GM18502 (cell line): ENCODE data around the gene PDZRN4.
A peak's percentile ranks its signal among the peaks of the same experiment; 100 is the strongest.
"Not testable (repeated sequence)": the region's sequence is repeated elsewhere in the genome, so short reads cannot be mapped to it uniquely, and the experiment has no call there.

Experiments used
- ATAC-seq: cut with Tn5 transposase; IDR thresholded peaks from one replicate; pipeline ENCODE4 v1.9.1; 2021; ENCODE audit warnings: mild to moderate bottlenecking; ENCODE audit not compliant: unreplicated experiment, poor library complexity

Gene PDZRN4

DNA sequence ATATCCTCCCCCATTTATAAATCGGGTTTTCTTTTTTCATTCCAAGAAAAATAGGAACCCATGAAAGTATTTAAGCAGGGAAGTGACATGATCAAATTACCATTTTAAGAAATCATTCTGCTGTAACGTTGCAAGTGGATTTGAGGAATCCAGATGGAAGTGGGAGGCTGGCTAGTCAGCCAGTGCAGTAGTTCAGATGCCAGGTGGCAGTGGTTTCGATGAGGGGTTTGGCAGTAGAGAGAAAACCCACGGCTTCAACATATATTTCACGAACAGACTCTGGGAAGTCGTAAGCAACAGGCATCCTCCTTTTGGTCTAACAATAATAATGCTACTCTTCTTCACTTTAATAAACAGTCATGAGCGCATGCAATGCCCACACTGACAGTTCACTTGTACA, 25.0 kb downstream of the PDZRN4 start:
- no peak for ATAC-seq

DNA sequence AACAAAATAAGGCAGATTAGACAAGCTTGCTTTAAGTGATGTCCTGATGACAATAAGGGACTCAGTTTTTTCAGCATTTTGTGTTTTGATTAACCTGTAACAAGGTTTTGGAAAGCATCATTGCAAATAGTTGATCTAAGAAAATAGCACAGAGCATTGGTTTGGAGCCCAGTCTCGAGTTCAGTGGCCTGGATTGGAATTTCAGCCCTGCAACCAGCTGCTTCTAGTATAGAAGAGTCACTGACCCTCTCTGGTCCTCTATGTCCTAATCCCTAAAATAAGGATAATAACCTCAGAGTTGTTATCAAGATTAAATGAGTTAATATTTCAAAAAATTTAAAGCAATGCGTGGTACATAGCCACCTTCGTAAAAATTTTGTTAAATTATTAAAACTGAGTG, 25.5 kb downstream of the PDZRN4 start:
- no peak for ATAC-seq

DNA sequence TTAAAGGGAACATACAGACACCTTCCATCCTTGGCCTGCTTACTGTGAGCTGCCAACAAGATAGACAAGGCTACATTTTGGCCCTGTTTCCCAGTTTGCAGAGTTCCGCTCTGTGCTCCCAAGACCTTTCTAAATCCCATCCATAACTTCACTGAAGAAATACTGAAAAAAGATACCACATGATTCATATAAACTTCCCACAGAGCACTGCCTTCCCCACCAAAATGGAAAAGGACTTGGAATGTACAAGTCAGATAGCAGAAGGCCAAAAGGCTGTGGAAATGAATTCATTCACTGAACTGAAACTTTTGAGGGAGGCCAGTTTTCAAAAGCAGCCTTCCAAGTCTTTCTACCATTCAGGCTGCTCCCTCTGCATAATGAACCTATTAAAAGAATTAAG, 29.6 kb downstream of the PDZRN4 start:
- no peak for ATAC-seq

DNA sequence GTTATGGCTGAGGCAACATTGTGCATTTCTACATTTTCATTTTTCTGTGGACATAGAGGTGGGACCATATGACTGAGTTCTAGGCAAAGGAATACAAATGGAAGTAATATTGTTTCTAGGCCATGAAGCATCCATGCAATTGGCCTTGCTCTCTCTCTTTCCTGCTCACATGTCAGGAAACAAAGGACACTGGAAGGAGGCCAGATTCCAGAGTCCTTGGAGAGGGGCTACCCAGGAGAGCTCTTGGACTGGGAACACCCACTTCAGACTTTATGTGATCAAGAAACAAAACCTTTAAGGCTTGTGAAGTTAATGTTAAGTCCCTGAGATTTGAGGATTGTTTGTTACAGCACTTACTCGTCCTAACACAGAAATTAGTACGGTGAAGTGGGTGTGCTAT, 32.8 kb downstream of the PDZRN4 start:
- ATAC-seq, result no peak

DNA sequence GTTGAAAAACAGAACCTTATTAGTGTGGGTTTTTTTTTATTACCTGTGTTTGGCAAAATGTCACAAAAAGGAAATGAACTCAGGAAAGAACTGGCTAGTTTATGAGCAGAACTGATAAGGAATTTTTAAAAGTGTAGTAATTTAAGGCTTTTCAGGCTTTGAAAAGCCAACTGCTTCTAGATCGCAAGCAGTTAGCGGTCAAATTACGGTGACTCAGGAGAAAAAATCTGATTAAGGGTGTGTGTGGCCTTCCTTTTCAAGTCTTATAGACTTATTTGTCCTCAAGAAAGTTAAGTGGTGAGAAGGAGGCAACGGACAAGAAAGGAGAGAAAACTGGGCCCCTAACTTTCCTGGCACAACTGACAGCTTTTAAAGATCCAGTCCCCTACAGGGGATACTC, 33.4 kb downstream of the PDZRN4 start:
- ATAC-seq, result no peak

DNA sequence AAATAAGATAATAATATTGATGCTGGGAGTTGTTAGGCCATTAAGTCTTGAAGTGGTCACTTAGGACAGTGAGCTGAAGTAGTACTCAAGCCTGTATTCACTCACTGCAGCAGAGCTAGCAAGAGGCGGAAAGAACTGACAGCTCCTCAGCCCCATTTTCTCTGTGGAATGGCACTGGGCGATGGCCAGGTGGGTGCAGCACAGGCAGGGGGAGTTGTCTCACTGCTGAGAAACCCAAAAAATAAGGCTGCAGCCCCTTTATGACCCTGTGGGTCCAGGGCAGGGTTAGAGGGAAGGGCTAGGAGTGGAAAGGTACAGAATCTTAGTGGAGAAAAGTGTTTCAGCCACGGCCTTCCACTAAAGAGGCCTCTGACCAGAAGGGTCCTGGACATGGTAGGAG, 35.5 kb downstream of the PDZRN4 start:
- no peak for ATAC-seq

DNA sequence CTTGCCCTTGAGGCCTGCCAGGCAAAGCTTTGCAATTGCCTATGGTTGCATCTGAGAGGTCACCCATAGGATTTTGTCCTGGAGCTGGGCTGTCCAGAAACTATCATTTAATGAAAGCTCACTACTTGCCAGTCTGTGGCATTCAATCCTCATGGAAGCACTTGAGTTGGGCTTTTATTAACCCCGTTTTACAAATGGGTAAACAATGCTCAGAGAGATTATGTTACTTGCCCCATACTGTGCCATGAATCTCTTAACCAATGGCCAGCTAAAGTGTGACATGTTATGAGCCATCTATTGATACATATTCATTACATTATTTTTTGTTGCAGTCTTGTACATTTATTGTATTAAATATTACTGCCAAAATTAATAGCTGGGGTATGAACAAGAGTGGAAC, 35.9 kb downstream of the PDZRN4 start:
- no peak for ATAC-seq

DNA sequence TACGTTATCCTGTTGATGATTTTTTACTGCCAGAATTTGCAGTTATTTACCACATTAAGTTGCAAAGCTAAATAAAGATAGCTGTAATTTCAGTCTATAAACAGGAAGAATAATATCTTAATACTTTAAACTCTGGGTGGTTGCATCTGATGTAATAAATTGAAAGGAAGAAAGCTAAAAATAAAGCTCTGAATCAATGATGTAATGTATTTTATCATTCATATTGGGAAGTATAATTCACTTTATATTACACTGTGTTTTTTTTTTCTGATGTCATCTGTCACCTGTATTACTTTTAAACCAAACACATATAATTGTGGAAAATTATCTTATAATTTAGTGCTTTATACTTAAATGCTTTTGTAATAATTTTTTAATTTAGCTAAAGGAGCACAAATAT, 37.1 kb downstream of the PDZRN4 start:
- ATAC-seq, result no peak

DNA sequence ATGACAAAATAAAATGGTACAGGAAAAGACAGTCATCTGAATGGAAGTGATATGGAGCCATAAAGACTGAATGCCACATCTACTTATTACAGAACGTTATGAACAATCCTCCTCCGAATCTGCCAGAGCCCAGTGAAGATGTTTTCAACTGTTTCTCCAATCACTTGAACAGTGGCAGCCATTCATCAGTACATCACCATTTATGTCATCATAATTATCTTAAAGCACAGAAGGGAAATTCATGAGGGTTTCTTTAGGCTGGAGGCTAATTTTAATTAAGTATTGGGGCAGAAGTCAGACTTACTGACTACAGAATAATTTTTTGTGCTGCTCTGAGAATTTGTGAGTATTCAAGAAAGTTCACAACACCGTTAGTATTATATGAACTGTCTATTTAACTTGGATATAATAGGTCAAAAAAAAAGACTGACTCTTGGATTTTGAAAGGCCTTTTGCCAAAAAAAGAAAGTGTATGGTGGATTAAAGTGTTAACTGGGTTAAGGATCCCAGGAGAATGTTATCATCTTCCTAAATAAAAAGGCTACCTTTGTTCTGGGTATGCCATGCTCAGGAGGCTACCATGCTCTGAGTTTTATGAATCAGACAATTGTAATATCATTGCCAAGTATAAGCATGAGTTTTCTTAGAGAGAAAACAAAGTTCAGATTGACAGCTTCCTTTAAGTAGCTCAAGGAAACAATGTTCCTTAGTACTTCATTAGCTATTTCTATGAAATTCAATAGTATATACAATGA, 40.1 kb downstream of the PDZRN4 start:
- ATAC-seq, result no peak

DNA sequence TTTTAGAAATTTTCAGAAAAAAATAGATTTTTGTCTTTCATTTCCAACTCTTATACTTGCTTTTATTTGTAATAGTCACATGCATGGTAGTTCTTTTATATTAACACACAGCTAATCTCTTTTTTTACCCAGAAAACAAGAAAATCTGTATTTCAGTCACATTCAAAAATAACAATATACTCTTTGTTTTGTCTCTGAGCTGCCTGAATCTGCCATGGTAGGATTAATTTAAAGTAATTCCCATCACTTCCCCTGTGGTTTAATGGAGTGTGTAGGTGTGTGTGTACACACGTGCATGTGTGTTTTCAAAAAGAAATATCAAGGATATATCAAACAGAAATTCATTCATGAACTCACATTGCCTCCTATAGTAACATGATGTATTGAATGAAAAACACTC, 42.6 kb downstream of the PDZRN4 start:
- no peak for ATAC-seq

DNA sequence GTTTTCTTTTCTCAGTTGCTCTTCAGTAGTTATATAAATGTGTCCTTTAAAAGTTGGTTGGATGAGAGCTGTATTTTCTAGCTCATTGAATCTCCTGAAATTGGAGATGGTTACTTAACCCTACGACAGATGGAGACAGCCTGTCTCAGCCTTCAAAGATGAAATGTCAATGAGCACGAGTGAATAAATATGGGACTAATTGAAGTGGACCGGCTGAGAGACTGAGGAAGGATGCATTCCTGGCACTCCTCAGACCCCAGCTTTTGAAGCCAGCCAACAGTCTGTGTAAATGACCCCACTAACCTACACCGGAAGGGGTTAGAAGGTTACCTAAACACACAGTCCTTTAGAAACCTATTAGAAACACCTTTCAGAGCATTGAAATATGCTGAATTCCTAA, 46.6 kb downstream of the PDZRN4 start:
- no peak for ATAC-seq

DNA sequence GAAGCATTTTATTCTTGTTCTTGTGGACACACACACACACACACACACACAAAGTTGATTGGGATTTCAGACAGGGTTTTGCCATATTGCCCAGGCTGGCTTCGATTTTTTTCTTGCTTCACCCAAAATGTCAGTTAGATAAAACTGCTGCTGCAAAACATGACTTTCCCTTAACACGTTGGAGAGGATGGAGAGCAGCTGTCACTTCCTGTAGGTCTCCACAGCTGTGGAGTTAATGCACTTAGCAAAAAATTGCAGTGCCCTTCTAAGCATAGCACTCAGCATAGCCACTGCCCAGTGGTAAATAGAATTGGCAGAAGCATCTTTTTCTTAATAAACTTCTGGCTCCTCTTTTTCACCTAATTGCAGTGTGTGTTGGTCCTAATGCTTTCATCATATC, 54.5 kb downstream of the PDZRN4 start:
- no peak for ATAC-seq

DNA sequence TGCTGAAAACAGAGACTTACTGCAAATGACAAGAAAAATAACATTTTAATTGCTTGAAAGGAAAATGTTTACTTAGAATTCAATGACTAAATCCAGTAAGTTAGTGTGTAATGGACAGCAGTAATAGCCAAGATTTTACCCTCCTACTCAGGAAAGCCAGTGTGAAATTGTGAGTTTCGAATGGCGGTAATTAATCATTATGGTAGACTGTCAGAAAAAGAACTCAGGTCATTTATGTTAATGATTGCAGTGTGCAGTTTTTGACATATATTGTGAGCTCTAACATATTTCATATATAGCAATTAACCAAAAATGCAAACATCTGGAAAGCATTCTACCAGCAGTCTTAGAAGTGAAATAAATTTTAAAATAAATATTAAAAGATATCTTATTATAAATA, 60.3 kb downstream of the PDZRN4 start:
- ATAC-seq, result no peak

DNA sequence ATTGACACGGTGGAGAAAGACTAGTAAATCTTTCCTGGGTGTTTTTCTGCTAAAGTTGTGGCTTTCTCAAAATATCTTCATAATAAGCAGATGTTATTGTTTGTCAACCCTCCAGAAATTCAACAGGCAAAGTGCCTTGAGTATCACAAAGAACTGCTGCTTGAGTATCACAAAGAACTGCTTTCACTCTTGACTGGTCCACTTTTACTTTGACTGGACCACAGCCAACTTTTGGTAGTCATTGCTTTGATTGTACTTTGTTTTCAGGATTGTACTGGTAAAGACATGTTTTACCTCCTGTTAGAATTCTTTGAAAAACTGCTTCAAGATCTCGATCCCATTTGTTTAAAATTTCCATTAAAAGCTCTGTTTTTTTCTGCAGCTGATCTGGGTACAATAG, 62.6 kb downstream of the PDZRN4 start:
- ATAC-seq, result no peak

DNA sequence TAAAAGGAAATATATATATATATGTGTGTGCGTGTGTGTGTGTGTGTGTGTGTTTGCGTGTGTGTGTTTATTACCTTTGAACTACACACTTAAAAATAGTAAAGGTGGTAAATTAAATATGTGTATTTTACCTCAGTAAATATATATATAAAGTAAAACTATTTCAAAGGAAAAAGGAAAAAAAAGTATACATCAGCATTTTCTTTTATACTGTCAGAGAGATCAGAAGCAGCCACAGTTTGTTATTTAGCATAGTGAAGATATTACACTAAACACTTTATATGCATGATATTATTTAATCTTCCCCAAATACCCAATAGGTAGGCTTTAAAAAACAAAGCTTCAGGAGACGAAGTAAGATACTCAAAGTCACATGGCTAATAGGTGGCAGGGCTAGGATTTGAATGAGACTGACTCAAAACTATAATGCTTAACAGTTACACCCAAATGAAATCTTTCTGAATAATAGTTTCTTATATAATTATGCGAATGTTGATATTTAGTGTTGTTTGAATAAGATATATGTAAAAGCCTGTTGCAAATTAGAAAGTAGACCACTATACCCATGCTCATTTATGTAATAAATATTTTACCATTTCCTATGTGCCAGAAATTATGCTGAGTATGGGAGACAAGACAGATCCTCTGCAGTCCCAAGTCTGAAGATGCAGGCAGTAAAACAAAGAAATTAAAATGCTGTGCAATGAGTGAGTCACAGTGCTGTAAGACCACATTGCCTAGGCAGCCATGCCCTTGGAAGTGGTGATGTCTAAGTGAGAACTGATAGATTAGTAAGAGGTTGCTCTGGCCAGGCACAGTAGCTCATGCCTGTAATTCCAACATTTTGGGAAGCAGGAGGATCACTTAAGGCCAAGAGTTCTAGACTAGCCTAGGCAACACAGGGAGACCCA, 66.1 kb downstream of the PDZRN4 start:
- no peak for ATAC-seq

DNA sequence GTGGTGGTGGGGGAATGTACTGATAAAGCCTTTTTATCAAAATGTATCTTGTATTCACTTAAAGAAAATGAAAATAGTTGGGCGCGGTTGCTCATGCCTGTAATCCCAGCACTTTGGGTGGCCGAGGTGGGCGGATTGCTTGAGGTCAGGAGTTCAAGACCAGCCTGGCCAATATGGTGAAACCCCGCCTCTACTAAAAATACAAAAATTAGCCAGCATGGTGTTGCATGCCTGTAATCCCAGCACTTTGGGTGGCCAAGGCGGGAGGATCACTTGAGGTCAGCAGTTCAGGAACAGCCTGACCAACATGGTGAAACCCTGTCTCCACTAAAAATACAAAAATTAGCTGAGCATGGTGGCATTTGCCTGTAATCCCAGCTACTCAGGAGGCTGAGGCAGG, 75.1 kb downstream of the PDZRN4 start:
- not testable (repeated sequence) for ATAC-seq

DNA sequence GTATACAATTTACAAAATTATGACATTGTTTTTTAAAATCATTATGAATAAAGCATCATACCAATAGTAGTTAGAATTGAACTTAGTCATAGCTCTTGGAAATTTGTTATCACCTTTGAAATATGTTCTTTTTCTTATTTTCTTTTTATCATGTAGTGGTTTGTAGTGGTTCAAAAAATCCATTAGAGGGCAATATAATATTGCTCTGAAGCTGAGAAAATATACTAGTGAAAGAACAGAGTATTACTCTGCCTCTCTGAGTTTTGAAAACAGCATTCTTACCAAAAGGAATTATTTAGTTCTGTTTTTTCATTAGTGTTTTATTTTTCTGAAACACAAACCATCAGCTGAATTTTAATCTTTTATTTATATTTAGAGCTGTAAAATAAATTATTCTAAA, 76.2 kb downstream of the PDZRN4 start:
- ATAC-seq, result no peak

DNA sequence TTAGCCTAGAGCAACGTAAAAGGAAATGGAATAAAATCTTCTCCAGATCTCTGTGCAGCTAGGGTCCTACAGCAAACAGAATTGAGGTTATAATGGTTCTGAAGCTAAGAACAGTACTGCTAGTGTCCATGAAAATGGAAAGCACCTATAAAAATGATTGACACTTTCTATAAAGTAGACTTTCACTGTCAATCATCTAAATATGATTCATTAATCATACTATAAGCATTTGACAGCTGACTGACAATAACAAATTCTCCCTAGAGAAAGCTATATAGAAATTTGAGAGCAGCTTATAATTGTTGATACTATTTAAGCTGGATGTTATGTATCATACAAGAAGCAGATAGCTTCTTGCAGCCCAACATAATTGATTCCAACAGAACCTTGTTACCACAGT, 80.9 kb downstream of the PDZRN4 start:
- ATAC-seq, result no peak

DNA sequence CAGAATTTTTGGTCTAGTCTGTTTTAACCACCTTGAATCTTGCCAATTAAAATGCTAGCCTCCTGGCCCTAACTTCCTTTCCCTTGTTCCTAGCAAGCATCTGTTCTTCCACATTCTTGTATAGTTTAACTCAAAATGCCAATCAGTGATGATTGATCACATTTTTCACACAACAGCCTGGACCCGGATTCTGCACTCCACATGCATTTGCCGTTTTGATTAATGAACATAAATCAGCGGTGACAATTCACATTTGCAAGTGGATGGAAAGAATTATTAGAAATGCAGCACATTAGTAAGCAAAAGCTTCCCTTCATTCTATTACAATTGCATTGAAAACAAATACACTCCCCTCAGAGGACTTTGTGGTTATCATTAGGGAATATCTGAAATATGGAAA, 83.4 kb downstream of the PDZRN4 start:
- ATAC-seq, result no peak

DNA sequence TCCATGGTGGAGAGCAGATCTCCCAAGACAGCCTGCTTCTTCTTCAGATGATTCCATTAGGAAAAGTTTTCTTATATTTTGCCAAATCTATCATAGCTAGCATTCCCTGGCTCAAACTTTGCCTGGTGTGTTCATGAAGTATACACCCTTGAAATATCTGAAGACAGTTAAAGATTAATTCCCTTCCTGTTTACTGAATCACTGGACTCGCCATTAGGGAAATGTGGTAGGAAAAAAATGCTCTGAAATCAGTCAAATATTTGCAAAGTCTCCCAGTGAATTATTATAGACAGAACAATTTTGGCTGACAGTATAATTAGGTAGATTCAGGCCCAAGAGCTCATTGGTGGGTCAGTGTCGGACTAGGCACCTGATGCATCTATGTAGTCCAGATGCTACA, 86.5 kb downstream of the PDZRN4 start:
- no peak for ATAC-seq

DNA sequence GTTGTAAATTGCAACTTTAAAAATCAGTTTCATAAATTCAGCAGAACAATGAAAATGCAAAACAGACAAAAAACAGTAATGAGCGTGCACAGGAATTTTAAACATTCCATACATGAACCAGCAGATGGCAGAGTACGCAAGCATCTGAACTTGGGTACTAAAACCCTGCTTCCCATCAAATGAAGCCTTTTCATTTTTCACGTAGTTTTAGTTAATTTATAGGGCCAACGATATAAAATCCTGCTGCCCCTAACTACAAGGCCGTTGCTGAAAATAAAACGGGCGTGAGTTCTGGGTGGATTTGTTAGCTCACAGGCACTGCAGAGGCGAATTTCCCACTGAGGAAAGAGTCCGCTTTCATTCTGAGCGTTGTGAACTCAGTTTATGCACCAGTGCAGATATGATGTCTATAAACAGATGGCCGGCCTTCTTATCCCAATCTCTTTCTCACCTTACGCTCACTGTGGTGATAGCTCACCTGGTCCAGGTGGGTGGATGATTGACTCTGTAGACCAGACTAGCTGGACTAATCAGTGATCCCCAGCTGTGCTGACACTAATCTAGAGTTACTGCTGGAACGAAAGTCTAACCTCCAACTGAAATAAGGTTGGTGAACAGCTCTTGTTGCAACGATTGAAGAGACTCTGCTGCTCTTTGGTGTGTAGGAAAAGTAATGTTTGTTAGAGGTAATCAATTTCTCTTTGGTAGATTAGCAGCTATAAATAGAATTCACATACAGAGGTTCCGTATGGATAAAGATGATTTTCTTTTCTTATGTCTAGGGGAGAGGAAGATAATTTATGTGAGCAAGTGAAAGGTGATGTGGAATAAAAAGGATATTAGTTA, 89.2 kb downstream of the PDZRN4 start:
- ATAC-seq, result peak; percentile 76
